Erythroblast (primary cell): ENCODE results near the gene IL17B.

Experiments used
- GATA1 ChIP-seq: IDR thresholded peaks from 2 replicates; pipeline ENCODE4 v1.6.1; 2011; ENCODE audit warnings: low read depth, mild to moderate bottlenecking, control low read depth, low read length, moderate library complexity
- POLR2A ChIP-seq: IDR thresholded peaks from 2 replicates; pipeline ENCODE4 v1.6.1; 2011; ENCODE audit warnings: mild to moderate bottlenecking, low read length

DNA sequence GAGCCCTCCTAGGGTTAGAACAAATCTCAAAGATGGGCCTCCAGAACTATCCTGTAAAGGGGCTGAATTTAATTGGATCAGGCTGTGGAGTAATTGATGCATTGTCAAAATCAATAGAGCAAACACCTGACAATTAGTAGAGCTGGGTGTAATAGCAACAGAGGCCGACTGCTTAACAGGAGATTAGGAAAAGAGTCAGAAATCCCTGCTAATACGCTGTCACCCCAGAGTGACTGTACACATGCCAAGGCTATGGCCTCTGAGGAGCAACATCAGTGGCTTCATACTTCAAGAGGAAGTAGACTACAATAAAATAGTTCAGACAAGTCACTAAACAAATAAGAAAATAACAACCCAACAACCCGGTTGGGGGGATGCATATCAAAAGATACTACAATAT, 52.5 kb downstream of the IL17B start:
- no peak for TF ChIP-seq POLR2A
- TF ChIP-seq GATA1: no peak
